A549 treated with CpdA at 1 μM for 4 hours (cell line): ENCODE measurements around the gene KRT78. TPM values are rescaled to one million over a fixed set of nuclear protein-coding genes. Genes with fewer than 3 reads are reported as not detected.

Experiments used
- total RNA-seq: library from RNA; stranded (reverse); fragments of 200-300 nt; extraction: Qiagen RNA extraction; gene quantifications from 5 replicates; pipeline ENCODE4 v1.2.3, GENCODE V29; 2022; ENCODE audit warnings: low read depth

The KRT78 gene, protein sequence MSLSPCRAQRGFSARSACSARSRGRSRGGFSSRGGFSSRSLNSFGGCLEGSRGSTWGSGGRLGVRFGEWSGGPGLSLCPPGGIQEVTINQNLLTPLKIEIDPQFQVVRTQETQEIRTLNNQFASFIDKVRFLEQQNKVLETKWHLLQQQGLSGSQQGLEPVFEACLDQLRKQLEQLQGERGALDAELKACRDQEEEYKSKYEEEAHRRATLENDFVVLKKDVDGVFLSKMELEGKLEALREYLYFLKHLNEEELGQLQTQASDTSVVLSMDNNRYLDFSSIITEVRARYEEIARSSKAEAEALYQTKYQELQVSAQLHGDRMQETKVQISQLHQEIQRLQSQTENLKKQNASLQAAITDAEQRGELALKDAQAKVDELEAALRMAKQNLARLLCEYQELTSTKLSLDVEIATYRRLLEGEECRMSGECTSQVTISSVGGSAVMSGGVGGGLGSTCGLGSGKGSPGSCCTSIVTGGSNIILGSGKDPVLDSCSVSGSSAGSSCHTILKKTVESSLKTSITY
- total RNA-seq: 0.06 TPM in 1 of 5 replicates, not detected in the others

DNA sequence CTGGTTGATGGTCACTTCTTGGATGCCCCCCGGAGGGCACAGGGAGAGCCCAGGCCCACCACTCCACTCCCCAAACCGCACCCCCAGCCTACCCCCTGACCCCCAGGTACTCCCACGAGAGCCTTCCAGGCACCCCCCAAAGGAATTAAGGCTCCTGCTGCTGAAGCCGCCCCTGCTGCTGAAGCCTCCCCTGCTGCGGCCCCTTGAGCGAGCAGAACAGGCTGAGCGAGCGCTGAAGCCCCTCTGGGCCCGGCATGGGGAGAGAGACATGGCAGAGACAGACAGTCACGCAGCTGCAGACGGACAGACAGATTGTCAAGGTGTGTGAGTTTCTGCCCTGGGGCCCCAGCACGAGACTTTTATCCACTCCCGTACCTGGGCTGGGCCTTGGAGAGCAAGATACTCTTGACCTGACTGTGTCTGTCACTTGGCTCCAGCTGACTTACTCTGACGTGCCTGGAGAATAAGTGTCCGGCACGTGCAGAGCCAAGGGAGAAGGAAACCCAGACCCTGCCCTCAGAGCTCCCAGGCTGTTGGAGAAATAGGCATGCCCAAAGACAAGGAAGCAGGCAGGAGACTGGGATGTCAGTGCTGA lies at the start of gene KRT78:
Gene KRT78, minus strand, starts transcription at position 334 of the 595 bp plus-strand sequence. Its CDS starts 64 bp downstream, at position 270.

GRCh38 chr12:52833922-52834726 lies 14.7 kb downstream of the KRT78 start, which contains the start of gene KRT79:
Gene KRT79, minus strand, starts transcription at chr12:52834311. Its CDS starts 51 bp downstream, at chr12:52834260.

GRCh38 chr12:52813885-52814709 lies 34.7 kb downstream of the KRT78 start, which contains the start of gene KRT4:
Gene KRT4, minus strand, starts transcription at chr12:52814116. Its CDS starts 58 bp downstream, at chr12:52814058.

DNA sequence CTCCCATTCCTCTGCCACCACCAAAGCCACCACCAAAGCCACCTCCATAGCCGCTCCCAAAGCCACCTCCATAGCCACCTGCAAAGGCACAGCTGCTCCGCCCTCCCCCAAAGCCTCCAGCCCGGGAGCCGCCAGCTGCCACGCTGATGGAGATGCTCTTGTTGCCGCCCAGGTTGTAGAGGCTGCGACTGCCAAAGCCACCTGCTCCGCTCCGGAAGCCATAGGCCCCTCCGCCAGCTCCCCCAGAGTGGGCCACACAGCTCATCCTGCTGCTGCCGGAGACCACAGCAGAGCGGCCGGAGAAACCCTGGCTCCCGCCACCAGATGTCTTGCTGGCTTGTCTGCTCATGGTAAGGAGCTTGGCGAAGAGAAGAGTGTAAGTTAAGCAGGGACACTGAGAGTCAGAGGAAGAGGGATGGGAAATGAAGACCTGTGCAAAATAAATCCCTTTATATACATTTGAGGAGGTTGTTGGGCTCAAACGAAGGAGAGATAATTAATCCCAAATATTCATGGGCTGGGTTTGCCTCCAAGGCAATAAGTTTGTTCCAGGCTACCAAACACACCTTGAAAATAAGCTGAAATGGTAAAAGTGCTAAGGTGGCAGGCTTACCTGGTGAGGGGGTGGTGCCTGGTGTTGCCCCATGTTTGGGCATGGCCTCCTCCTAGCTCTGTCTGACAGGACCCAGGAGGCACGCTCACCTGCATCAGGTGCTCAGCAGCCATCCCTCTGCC lies 52.9 kb downstream of the KRT78 start, which contains the start of gene KRT3:
Gene KRT3, minus strand, starts transcription at position 424 of the 735 bp plus-strand sequence. Its CDS starts 75 bp downstream, at position 349.

Other genes starting within 250 kb of the KRT78 start
- gene KRT72, start 247.5 kb downstream of the KRT78 start, total RNA-seq: not detected in 5 replicates
- not detected in 5 replicates for gene KRT73, start 230.4 kb downstream of the KRT78 start, total RNA-seq
- 0.03 TPM in 1 of 5 replicates, not detected in the others for gene KRT2, start 196.8 kb downstream of the KRT78 start, total RNA-seq
- gene KRT1, start 168.6 kb downstream of the KRT78 start, total RNA-seq: not detected in 5 replicates
- not detected in 5 replicates for gene KRT77, start 145.5 kb downstream of the KRT78 start, total RNA-seq
- gene KRT76, start 71.6 kb downstream of the KRT78 start, total RNA-seq: not detected in 5 replicates
- gene KRT3, start 52.9 kb downstream of the KRT78 start, total RNA-seq: 0.03 to 0.10 TPM in 2 of 5 replicates, not detected in the others
- 2.3 to 4.2 TPM (median 3.1 TPM) in 5 replicates for gene KRT4, start 34.9 kb downstream of the KRT78 start, total RNA-seq
- 0.09 to 0.22 TPM (median 0.16 TPM) in 4 of 5 replicates, not detected in the other for gene KRT79, start 14.7 kb downstream of the KRT78 start, total RNA-seq
- gene KRT8, start 56.1 kb upstream of the KRT78 start, total RNA-seq: 2,787 to 3,378 TPM (median 3,286 TPM) in 5 replicates
- 1,942 to 2,363 TPM (median 2,341 TPM) in 5 replicates for gene KRT18, start 100.1 kb upstream of the KRT78 start, total RNA-seq
- gene EIF4B, start 157.5 kb upstream of the KRT78 start, total RNA-seq: 250 to 461 TPM (median 286 TPM) in 5 replicates
- 11.2 to 16.8 TPM (median 13.0 TPM) in 5 replicates for gene TNS2, start 201.1 kb upstream of the KRT78 start, total RNA-seq
- 33.3 to 38.3 TPM (median 38.0 TPM) in 5 replicates for gene SPRYD3, start 230.4 kb upstream of the KRT78 start, total RNA-seq
- gene IGFBP6, start 248.7 kb upstream of the KRT78 start, total RNA-seq: 148 to 241 TPM (median 237 TPM) in 5 replicates